Hepatocyte (in vitro differentiated cells): Measurements from ENCODE around the gene CLTCL1. TPM values are rescaled to one million over a fixed set of nuclear protein-coding genes. Genes with fewer than 3 reads are reported as not detected.

Source experiments
- DNase-seq: peaks from one replicate; pipeline ENCODE4 v3.0.0-alpha.2; 2016; ENCODE audit warnings: low spot score
- H2AFZ ChIP-seq: fragments of 200-600 bp; sonication (generic); 2 replicates; pipeline ENCODE4 v1.6.0; 2016; ENCODE audit warnings: antibody characterized with exemption, mild to moderate bottlenecking
- H3K27ac ChIP-seq: fragments of 200-600 bp; sonication (generic); 2 replicates; pipeline ENCODE4 v1.5.1; 2016; ENCODE audit warnings: mild to moderate bottlenecking
- H3K27me3 ChIP-seq: fragments of 200-600 bp; sonication (generic); 2 replicates; pipeline ENCODE4 v1.6.1; 2016
- H3K36me3 ChIP-seq: fragments of 200-600 bp; sonication (generic); replicated peaks from 2 replicates; pipeline ENCODE4 v1.5.1; 2016; ENCODE audit warnings: low read depth; ENCODE audit not compliant: insufficient read depth
- H3K4me1 ChIP-seq: fragments of 200-600 bp; sonication (generic); 2 replicates; pipeline ENCODE4 v1.5.1; 2016; ENCODE audit warnings: mild to moderate bottlenecking, moderate library complexity; ENCODE audit not compliant: insufficient read depth
- H3K4me2 ChIP-seq: fragments of 200-600 bp; sonication (generic); 2 replicates; pipeline ENCODE4 v1.6.0; 2016
- H3K4me3 ChIP-seq: fragments of 200-600 bp; sonication (generic); 2 replicates; pipeline ENCODE4 v1.5.1; 2016; ENCODE audit warnings: mild to moderate bottlenecking
- H3K79me2 ChIP-seq: fragments of 200-600 bp; sonication (generic); 2 replicates; pipeline ENCODE4 v1.6.0; 2017; ENCODE audit warnings: mild to moderate bottlenecking
- H3K9me2 ChIP-seq: fragments of 200-600 bp; sonication (generic); replicated peaks from 2 replicates; pipeline ENCODE4 v1.6.0; 2017; ENCODE audit warnings: mild to moderate bottlenecking; ENCODE audit not compliant: insufficient read depth
- H3K9me3 ChIP-seq: fragments of 200-600 bp; sonication (generic); 2 replicates; pipeline ENCODE4 v1.5.1; 2016; ENCODE audit warnings: low read depth, mild to moderate bottlenecking
- H4K20me1 ChIP-seq: fragments of 200-600 bp; sonication (generic); 2 replicates; pipeline ENCODE4 v1.6.0; 2016; ENCODE audit warnings: mild to moderate bottlenecking; ENCODE audit not compliant: insufficient read depth, poor library complexity, severe bottlenecking
- EZH2 ChIP-seq: fragments of 200-600 bp; sonication (generic); IDR thresholded peaks from 2 replicates; pipeline ENCODE4 v1.6.1; 2016; ENCODE audit warnings: antibody characterized with exemption, mild to moderate bottlenecking, borderline replicate concordance
- EZH2phosphoT487 ChIP-seq: fragments of 200-600 bp; sonication (generic); IDR thresholded peaks from one replicate; pipeline ENCODE4 v1.6.1; 2018; ENCODE audit warnings: antibody characterized with exemption, mild to moderate bottlenecking, low read depth, moderate library complexity; ENCODE audit not compliant: unreplicated experiment, severe bottlenecking
- WGBS: methylation state at CpG from one replicate; pipeline ENCODE4 v1.1.6; 2016; ENCODE audit warnings: low lambda C conversion rate; ENCODE audit errors: missing lambda C conversion rate; 5-methylcytosine and 5-hydroxymethylcytosine counted together
- polyA plus RNA-seq: library from polyadenylated mRNA; unstranded; fragments of >200 nt; fragmentation: Nextera tagmentation; extraction: Ambion mirVana; gene quantifications from 2 replicates; pipeline ENCODE4 v1.2.1, GENCODE V29; 2016
- total RNA-seq: library from RNA; depleted of rRNA; stranded (reverse); fragments of >200 nt; gene quantifications from 2 replicates; pipeline ENCODE4 v1.2.3, GENCODE V29; 2014
- TF ChIP-seq, protein P1 (sequence below): fragments of 200-600 bp; sonication (generic); IDR thresholded peaks from 2 replicates; pipeline ENCODE4 v1.5.1; 2016; ENCODE audit warnings: antibody characterized with exemption, mild to moderate bottlenecking; ENCODE audit not compliant: poor library complexity

CLTCL1 gene
- total and polyA plus RNA-seq, 2 experiments from 2014 or later = 2.2 to 3.7 TPM

DNA sequence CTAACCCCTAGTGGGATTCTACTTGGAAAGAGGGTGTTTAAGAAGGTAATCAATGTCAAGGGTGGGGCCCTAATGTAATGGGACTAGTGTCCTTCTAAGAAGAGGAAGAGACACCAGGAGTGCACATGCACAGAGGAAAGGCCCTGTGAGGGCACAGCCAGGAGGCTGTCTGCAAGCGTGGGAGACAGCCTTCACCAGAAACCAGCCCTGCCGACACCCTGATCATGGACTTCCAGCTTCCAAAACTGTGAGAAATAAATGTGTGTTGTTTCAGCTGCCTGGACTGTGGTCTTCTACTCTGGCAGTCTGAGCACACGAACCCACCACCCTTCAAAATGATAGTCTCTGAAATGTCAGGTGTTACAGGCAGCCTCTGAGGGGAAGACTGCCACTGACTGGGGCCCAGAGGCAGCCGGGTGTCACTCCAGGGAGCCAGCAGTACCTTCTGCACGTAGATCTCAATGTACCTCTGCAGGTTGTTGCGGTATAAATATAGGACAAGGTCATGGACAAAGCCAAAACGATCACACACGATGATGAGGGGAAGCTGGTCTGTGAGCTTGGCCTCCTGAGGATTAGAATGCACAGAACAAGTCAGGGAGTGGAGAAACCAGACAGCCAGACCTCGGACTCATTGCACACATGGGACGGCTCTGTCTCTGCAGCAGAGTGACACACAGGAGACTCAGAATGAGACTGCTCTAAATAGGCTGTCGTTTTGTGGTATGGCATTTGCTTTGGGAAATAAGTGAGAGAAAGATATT is 69.1 kb downstream of the CLTCL1 start:
- no peaks in the 10 kb centered on the region for H3K9me2 ChIP-seq
- no peak for TF ChIP-seq EZH2phosphoT487
- TF ChIP-seq, protein P1, sequence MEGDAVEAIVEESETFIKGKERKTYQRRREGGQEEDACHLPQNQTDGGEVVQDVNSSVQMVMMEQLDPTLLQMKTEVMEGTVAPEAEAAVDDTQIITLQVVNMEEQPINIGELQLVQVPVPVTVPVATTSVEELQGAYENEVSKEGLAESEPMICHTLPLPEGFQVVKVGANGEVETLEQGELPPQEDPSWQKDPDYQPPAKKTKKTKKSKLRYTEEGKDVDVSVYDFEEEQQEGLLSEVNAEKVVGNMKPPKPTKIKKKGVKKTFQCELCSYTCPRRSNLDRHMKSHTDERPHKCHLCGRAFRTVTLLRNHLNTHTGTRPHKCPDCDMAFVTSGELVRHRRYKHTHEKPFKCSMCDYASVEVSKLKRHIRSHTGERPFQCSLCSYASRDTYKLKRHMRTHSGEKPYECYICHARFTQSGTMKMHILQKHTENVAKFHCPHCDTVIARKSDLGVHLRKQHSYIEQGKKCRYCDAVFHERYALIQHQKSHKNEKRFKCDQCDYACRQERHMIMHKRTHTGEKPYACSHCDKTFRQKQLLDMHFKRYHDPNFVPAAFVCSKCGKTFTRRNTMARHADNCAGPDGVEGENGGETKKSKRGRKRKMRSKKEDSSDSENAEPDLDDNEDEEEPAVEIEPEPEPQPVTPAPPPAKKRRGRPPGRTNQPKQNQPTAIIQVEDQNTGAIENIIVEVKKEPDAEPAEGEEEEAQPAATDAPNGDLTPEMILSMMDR = no peak
- TF ChIP-seq EZH2 = no peak
- H3K4me2 ChIP-seq = no peak overlapping the region
- no peak overlapping the region for H2AFZ ChIP-seq
- no peaks in the 10 kb centered on the region for H4K20me1 ChIP-seq
- no peaks in the 10 kb centered on the region for H3K79me2 ChIP-seq
- DNase-seq = no peak
- H3K36me3 ChIP-seq = no peaks in the 10 kb centered on the region
- H3K27ac ChIP-seq = no peak overlapping the region
- 95% methylated on average over 11 of the region's 11 CpGs for WGBS
- no peaks in the 10 kb centered on the region for H3K4me1 ChIP-seq
- H3K9me3 ChIP-seq = no peaks in the 10 kb centered on the region
- H3K4me3 ChIP-seq = no peak overlapping the region
- no peaks in the 10 kb centered on the region for H3K27me3 ChIP-seq

DNA sequence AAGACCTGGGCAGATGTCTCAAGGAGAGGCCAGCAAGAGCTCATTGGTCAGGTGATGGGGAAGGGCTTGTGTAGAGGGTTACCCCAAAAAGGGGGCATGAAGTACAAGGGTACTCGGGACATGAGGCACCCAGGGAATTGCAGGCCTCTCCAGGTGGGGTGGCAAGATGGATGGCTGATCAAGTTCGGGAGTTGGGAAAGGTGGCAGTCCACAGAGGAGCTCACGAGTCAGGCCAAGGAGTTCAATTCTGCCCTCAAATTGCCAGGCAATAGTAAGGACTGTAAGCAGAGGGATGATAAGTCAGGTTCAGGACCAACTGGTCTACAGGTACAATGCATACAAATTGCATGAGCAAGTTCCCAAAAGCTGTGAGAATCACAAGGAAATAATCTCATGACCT is 70.7 kb downstream of the CLTCL1 start:
- no peak overlapping the region for H3K4me3 ChIP-seq
- H2AFZ ChIP-seq = no peak overlapping the region
- 94% methylated on average over 3 of the region's 3 CpGs for WGBS
- H3K4me1 ChIP-seq = no peaks in the 10 kb centered on the region
- H3K4me2 ChIP-seq = no peak overlapping the region
- H3K27ac ChIP-seq = no peak overlapping the region
- TF ChIP-seq EZH2 (no peak), EZH2phosphoT487 (no peak)
- TF ChIP-seq, protein P1 = no peak
- no peaks in the 10 kb centered on the region for H3K79me2 ChIP-seq
- H3K27me3 ChIP-seq = no peaks in the 10 kb centered on the region
- H3K9me2 ChIP-seq = no peaks in the 10 kb centered on the region
- H3K9me3 ChIP-seq = no peaks in the 10 kb centered on the region
- H4K20me1 ChIP-seq = no peaks in the 10 kb centered on the region
- DNase-seq = no peak
- H3K36me3 ChIP-seq = no peaks in the 10 kb centered on the region

DNA sequence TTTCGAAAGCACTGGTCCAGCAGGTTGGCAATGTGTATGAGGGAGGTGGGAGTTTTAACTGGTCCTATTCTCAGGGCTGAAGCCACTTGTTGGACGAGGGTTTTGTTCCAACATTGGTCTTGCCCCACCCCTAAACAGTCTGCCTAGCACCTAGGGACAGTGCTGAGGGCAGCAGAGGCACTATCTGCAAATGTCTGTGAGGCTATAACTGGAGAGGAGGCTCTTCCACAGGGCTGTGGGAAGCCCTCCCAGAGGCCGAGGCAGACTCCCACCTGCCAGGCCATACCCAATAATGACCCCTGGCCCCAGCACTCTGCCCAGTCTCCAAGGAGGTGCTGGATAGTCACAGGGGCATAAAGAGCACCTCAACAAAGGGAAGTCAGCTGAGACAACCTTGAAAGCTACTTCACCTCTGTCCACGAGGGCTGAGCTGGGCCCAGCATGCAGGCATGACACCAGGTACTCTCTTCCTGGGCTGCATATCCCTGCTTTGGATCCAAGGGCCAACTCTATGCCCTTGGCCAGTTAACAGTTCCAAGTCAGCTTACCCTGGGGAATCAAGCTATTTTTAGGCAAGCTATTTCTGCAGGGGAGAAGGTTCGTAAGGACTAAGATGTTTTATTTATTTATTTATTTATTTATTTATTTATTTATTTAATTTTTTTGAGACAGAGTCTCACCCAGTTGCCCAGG is 72.8 kb downstream of the CLTCL1 start:
- Histone ChIP-seq H4K20me1 (no peaks in the 10 kb centered on the region), H3K27ac (no peak overlapping the region), H3K79me2 (no peaks in the 10 kb centered on the region), H3K27me3 (no peaks in the 10 kb centered on the region), H3K36me3 (no peaks in the 10 kb centered on the region), H3K9me2 (no peaks in the 10 kb centered on the region), H3K4me1 (no peaks in the 10 kb centered on the region), H3K9me3 (no peaks in the 10 kb centered on the region), H3K4me2 (no peak overlapping the region), H2AFZ (no peak overlapping the region), H3K4me3 (no peak overlapping the region)
- DNase-seq = no peak
- TF ChIP-seq EZH2 = no peak
- TF ChIP-seq EZH2phosphoT487 = no peak
- TF ChIP-seq, protein P1 = no peak
- WGBS = 85% methylated on average over 5 of the region's 5 CpGs
